Chondrocyte (in vitro differentiated cells): Measurements from ENCODE around the gene TCF7L2. TPM values are rescaled to one million over a fixed set of nuclear protein-coding genes. Genes with fewer than 3 reads are reported as not detected.

ENCODE experiments used
- DNase-seq: peaks from one replicate; pipeline ENCODE4 v3.0.0; 2021; ENCODE audit warnings: mixed read lengths, low spot score
- H3K27ac Mint-ChIP-seq: one replicate; pipeline ENCODE4 v1.8.0; 2021; ENCODE audit warnings: mild to moderate bottlenecking, moderate library complexity, mixed read lengths; ENCODE audit not compliant: unreplicated experiment
- H3K27me3 Mint-ChIP-seq: 2 replicates; pipeline ENCODE4 v1.8.0; 2021; ENCODE audit warnings: low read depth, mixed read lengths
- H3K36me3 Mint-ChIP-seq: 2 replicates; pipeline ENCODE4 v1.8.0; 2021; ENCODE audit warnings: low read depth, mixed read lengths
- H3K4me1 Mint-ChIP-seq: 2 replicates; pipeline ENCODE4 v1.8.0; 2021; ENCODE audit warnings: low read depth, mild to moderate bottlenecking, mixed read lengths
- H3K4me3 Mint-ChIP-seq: one replicate; pipeline ENCODE4 v1.8.0; 2021; ENCODE audit warnings: mild to moderate bottlenecking, moderate library complexity, mixed read lengths; ENCODE audit not compliant: unreplicated experiment
- H3K9me3 Mint-ChIP-seq: 2 replicates; pipeline ENCODE4 v1.8.0; 2021; ENCODE audit warnings: low read depth, mixed read lengths
- CTCF ChIP-seq: fragments of 200-600 bp; sonication (generic); IDR thresholded peaks from 2 replicates; pipeline ENCODE4 v1.5.0; 2021; ENCODE audit warnings: antibody characterized with exemption, mild to moderate bottlenecking, moderate library complexity
- total RNA-seq: library from RNA; stranded (reverse); gene quantifications from 3 replicates; pipeline ENCODE4 v1.2.1, GENCODE V29; 2021

The TCF7L2 gene
- total RNA-seq, 1 donor from 2014 or later, result 30.9 TPM

- Mint-ChIP-seq H3K36me3 (peaks cover 2% of the 10 kb centered on the region), H3K27me3 (no peaks in the 10 kb centered on the region), H3K4me1 (peaks cover 52% of the 10 kb centered on the region), H3K27ac (no peak overlapping the region), H3K4me3 (no peak overlapping the region), H3K9me3 (no peaks in the 10 kb centered on the region)
- no peak for DNase-seq
- no peak for TF ChIP-seq CTCF
These were observed 69.0 kb downstream of the TCF7L2 start for GRCh38 chr10:113019096-113019495.

GRCh38 chr10:113019692-113020474, 69.8 kb downstream of the TCF7L2 start:
- Mint-ChIP-seq H3K9me3 (no peaks in the 10 kb centered on the region), H3K4me1 (peaks cover 52% of the 10 kb centered on the region)

DNA sequence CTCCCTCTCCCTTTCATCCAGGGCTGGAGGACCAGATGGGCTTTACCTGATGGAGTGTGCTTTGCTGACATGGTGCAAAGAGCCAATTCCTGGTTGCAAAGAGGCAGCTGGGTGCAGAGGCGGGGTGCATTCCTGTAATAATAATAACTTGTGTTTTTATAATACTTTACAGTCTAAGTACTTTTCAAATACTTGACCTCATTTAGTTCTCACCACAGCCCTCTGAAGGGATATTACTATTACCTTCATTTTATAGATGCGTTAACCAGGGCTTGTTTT, 70.4 kb downstream of the TCF7L2 start:
- H3K27me3 Mint-ChIP-seq, result no peaks in the 10 kb centered on the region
- H3K4me3 Mint-ChIP-seq, result no peak overlapping the region
- peaks cover 52% of the 10 kb centered on the region for H3K4me1 Mint-ChIP-seq
- peaks cover 2% of the 10 kb centered on the region for H3K36me3 Mint-ChIP-seq
- DNase-seq, result no peak
- no peak for TF ChIP-seq CTCF
- H3K27ac Mint-ChIP-seq, result peak overlapping the region; percentile 67
- no peaks in the 10 kb centered on the region for H3K9me3 Mint-ChIP-seq

More at GRCh38 chr10:113019692-113020474, 69.8 kb downstream of the TCF7L2 start:
- H3K36me3 Mint-ChIP-seq, result peaks cover 2% of the 10 kb centered on the region
- H3K4me3 Mint-ChIP-seq, result no peak overlapping the region
- no peaks in the 10 kb centered on the region for H3K27me3 Mint-ChIP-seq
- no peak for DNase-seq
- TF ChIP-seq CTCF, result no peak
- H3K27ac Mint-ChIP-seq, result peak overlapping the region; percentile 67

- peaks cover 2% of the 10 kb centered on the region for H3K36me3 Mint-ChIP-seq
- H3K4me3 Mint-ChIP-seq, result no peak overlapping the region
- H3K4me1 Mint-ChIP-seq, result peaks cover 52% of the 10 kb centered on the region
- H3K27me3 Mint-ChIP-seq, result no peaks in the 10 kb centered on the region
- no peaks in the 10 kb centered on the region for H3K9me3 Mint-ChIP-seq
- no peak for DNase-seq
- TF ChIP-seq CTCF, result no peak
- peak overlapping the region; percentile 67 for H3K27ac Mint-ChIP-seq
These were observed 70.8 kb downstream of the TCF7L2 start for GRCh38 chr10:113020838-113021237.

DNA sequence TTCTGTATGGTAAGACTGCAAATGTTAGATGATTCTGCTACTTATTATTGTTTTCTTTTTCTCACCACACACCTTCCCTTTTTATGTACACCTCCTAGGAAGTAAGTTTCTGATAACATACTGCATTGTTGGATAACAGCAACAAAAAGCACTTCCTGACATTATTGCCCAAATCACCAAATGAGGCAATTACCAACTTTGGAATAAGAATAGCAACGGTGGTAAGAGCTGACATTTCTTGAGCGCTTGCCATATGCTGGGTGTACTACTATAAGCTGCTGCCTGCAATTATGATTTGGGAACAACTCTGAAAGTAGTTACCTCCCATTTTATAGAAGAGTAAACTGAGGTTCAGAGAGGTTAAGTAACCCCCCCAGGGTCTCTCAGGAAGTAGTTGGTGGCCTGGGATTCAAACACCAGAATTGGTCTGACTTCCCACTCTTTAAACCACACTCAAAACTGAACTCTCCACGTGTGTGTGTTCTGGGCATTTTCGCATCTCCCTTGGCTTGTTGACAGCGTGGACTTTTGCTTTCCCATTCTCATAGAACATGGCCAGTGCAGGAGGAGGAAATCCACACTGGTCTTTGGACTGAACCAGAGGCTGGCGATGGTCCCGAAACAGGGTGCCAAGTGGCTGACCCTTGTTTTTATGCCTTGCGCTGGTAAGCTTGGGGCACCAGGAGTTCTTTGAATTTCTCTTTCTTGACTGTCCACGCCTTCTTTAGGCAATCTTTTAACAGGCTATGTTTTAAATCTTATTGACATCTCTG, 71.4 kb downstream of the TCF7L2 start:
- no peak for TF ChIP-seq CTCF
- DNase-seq, result no peak
- Mint-ChIP-seq H3K4me3 (no peak overlapping the region), H3K27ac (peak overlapping the region; percentile 67), H3K9me3 (no peaks in the 10 kb centered on the region), H3K27me3 (no peaks in the 10 kb centered on the region), H3K4me1 (peaks cover 53% of the 10 kb centered on the region), H3K36me3 (peaks cover 2% of the 10 kb centered on the region)
